GM18873 (cell line): ENCODE measurements around the gene ALDH9A1.
"Not testable (repeated sequence)": the region's sequence is repeated elsewhere in the genome, so short reads cannot be mapped to it uniquely, and the experiment has no call there.

ENCODE experiments used
- ATAC-seq: cut with Tn5 transposase; IDR thresholded peaks from one replicate; pipeline ENCODE4 v1.9.1; 2021; ENCODE audit warnings: mild to moderate bottlenecking, moderate library complexity, moderate number of reproducible peaks; ENCODE audit not compliant: unreplicated experiment, low FRiP score

Gene ALDH9A1

GRCh38 chr1:165688046-165688445 is 10.3 kb downstream of the ALDH9A1 start:
- ATAC-seq: no peak

- no peak for ATAC-seq
Measured at GRCh38 chr1:165686971-165687433, 11.4 kb downstream of the ALDH9A1 start.

DNA sequence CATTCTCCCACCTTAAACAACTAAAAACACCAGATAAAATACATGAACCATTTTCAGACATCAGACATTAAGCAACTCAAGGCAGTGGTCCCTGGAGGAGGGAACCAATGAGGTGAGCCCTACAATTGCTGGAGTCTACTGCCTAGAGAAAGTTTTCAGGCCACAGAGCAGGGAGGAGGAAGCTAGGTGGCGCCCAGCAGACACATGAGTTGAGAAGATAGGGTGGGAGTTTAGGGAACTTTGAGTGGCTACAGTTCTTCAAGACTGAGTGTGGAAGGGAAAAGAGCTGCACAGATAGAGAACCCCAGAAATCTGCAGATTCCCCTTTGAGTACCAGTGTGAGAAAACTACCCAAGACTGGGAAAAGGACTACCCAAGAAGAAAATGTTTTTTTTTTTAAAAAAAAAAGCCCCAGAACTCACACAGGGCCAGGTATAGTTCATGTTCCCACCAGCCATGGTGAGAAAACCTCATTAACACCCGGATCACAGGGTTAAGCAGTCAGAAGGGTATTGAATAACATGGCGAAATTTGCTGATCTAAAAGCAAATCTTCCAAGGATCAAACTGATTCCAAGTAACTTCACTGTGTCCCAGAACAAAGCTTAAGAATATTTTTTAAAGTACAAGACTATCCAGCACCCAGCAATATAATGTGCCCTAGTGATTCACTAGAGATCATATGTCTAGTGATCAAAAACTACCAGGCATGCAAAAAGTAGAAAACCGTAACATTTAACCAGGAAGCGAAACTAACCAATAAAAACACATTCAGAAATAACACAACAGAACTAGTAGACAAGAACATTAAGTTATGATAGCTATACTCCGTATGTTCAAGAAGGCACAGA is 12.0 kb downstream of the ALDH9A1 start:
- ATAC-seq: no peak

GRCh38 chr1:165683848-165684485 is 14.4 kb downstream of the ALDH9A1 start:
- ATAC-seq: no peak

DNA sequence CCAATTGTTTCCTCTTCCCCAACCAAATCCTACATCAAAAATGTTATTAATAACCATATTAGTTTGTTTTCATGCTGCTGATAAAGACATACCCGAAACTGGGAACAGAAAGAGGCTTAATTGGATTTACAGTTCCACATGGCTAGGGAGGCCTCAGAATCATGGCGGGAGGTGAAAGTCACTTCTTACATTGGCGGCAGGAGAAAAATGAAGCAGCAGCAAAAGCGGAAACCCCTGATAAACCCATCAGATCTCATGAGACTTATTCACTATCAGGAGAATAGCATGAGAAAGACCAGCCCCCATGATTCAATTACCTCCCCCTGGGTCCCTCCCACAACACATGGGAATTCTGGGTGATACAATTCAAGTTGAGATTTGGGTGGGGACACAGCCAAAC is 17.6 kb downstream of the ALDH9A1 start:
- ATAC-seq: not testable (repeated sequence)

GRCh38 chr1:165680303-165680702 is 18.1 kb downstream of the ALDH9A1 start:
- ATAC-seq: no peak

DNA sequence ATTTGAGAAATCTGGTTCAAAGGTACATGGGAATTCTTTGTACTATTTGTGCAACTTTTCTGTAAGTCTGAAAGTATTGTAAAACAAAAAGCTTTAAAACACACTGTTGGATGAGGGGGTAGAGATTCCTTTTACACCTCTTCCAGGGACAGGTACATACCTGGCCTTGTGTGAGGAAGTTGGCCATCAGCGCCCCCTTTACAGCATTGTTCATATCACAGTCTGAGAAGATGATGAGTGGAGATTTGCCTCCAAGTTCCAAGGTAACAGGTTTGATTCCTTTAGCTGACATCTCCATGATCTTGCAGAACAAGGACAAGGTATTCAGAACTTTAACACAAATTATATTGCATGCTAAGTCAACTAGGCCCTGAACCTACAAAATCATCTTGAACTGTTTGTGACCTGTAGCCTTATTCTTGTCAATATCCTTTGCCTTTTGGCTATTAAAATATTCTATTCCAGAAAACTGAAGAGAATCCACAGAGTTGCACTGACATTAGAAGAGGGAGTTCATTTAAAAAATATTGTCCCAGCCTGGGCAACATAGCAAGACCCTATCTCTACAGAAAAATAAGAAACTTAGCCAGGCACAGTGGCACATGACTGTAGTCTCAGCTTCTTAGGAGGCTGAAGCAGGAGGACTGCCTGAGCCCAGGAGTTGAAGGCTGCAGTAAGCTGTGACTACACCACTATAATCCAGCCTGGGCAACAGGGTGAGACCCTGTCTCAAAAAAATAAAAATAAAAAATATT is 18.9 kb downstream of the ALDH9A1 start:
- no peak for ATAC-seq

DNA sequence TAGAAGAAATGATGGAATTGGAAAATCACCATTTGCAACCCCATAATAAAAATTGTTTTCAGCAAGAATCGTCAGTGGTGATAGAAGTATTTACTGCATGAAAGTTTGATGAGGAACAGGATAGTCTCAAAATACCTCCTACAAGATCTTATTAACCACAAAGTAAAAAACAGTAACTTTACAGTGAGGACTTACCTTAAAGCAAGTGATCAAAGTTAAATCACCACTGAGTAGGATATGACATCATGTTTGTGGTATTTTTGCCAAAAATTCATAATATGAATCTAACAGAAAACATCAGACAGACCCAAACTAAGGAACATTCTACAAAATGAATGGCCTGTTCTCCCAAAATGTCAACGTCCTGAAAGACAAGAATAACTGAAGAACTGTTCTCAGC is 19.9 kb downstream of the ALDH9A1 start:
- no peak for ATAC-seq

DNA sequence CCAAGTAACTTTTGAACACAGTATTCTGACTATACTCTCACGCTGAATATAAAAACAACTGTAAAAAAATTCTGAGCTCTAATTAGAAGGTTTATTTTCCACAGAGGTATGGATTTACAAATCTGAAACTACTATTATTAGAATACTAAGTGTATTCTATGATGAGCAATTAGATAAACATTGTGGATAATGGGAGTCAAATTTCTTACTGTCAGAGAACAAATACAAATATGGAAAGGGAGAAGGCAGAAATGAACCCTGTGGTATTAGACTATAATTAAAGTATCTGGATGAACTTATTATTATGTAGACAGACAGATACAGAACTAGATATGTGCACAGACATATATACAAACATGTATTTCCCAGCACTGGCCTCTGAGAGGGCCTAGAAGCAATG is 22.6 kb downstream of the ALDH9A1 start:
- ATAC-seq: no peak

DNA sequence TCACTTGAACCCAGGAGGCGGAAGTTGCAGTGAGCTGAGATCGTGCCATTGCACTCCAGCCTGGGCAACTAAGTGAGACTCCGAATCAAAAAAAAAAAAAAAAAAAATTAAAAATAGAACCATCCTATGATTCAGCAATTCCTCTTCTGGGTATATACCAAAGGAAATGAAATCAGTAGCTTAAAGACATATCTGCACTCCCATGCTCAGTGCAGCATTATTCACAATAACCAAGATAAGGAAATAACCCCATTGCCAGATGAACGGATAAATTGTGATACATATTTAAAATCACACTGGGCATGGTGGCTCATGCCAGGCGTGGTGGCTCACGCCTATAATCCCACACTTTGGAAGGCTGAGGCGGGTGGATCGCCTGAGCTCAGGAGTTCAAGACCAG is 23.8 kb downstream of the ALDH9A1 start:
- ATAC-seq: no peak

GRCh38 chr1:165671526-165671925 is 26.8 kb downstream of the ALDH9A1 start:
- ATAC-seq: no peak

GRCh38 chr1:165668184-165668583 is 30.2 kb downstream of the ALDH9A1 start:
- no peak for ATAC-seq

DNA sequence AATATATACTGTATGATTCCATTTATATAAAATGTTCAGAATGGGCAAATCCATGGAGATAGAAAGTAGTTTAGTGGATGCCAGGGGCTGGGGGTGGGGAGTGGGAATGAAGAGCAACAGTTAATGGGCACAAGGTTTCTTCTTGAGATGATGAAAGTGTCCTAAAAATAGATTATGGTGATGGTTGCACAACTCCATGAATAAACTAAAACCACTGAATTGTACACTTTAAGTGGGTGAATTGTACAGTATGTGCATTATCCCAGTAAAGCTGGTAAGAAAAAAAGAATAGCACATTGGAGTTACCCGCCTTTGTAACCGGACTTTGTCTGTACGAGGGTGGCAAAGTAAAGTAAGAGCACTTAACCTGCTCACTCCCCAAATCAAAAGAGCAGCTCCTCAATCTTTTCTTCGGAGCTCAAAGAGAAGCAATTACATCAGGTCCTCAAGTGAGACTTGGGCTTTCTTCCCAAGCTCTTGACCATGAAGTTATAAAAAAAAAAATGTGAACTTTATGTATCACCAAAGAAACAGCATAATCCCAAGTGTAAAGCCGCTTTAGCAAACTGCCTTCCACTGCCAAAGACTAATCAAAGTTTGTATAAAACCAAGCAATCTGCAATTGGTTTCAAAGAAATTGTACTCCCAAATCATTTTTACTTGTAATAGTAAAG is 32.1 kb downstream of the ALDH9A1 start:
- ATAC-seq: no peak

- ATAC-seq: no peak
Measured at GRCh38 chr1:165662186-165662585, 36.2 kb downstream of the ALDH9A1 start.

- ATAC-seq: no peak
Measured at GRCh38 chr1:165661703-165662102, 36.7 kb downstream of the ALDH9A1 start.

DNA sequence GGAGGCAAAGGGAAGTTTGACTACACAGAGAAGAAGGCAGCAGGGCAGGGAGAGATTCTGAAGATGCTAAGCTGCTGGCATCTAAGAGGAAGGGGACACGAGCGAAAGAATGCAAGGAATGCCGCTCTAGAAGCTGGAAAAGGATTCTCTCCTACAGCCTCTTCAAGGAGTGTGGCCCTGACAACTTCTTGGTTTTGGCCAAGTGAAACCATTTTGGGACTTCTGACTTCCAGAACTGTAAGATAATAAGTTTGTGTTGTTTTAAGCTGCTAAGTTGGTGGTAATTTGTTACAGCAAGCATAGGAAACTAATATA is 38.8 kb downstream of the ALDH9A1 start:
- ATAC-seq: no peak

DNA sequence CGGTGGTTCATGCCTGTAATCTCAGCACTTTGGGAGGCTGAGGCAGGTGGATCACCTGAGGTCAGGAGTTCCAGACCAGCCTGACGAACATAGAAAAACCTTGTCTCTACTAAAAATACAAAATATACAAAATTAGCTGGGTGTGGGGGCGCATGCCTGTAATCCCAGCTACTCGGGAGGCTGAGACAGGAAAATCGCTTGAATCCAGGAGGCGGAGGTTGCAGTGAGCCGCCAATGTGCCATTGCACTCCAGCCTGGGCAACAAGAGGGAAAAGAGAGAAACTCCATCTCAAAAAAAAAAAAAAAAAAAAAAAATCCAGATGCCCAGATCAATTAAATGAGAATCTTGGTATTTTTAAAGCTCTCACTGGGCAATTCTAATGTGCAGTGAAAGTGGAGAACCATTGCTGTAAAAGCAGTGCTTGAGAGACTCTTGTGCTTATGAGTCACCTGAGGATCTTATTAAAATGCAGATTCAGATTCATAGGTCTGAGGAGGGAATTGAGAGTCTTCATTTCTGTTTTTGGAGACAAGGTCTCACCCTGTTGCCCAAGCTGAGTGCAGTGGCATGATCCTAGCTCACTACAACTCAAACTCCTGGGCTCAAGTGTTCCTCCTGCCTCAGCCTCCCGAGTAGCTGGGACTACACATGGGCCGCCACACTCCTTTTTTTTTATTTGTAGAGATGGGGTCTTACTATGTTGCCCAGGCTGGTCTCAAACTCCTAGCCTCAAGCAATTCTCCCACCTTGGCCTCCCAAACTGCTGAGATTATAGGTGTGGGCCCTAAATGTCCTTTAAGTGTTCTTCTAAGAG is 39.4 kb downstream of the ALDH9A1 start:
- ATAC-seq: not testable (repeated sequence)

- no peak for ATAC-seq
Measured at GRCh38 chr1:165650981-165651625, 47.3 kb downstream of the ALDH9A1 start.

GRCh38 chr1:165648919-165649572 is 49.3 kb downstream of the ALDH9A1 start:
- no peak for ATAC-seq
